Amygdala (tissue), 56 donors: ENCODE data around the gene NPDC1.

Experiments used
- DNase-seq, 56 donors: peaks; one replicate each; lab custom pipeline; 2025; lab: John Stamatoyannopoulos, UW

Gene NPDC1

DNA sequence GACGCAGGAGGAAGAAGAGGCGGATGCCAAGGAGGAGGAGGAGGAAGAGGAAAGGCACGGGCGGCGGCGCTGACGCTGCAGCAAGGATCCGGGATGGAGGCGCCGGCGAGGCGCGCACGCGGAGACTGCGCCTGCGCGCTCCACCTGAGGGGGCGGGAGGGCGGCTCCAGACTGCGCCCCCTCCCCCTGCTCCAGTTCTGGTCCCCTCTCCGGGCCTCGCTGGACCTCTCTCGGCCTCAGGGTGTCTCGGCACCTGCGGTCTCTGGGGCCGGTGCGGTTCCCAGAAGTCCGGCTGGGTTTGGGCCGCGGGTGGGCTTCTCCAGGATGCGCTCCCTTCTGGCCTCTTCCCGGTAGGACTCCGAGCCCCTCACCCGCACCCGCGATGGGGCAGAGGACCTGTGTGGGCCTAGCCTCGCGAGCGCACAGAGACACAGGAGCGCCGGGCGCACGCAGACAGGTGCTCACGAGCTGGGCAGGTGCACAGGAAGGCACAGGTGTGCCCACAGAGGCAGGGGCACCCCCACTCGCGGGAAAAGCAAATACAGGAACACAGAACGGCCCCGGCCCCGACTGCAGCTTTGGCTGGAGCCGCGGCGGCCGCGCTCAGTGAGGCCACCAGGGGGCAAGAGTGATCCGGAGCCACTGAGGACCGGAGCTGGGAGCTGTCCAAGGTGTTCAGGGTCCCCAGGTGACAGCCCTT lies at the start of gene NPDC1:
Gene NPDC1 (minus strand): TSS at position 90 of the 700 bp plus-strand sequence. CDS start 188 bp downstream, outside the sequence.
- peak in 40 of 56 donors; percentile 21 to 77 (median 56) for DNase-seq

- DNase-seq, result no peak
Measured at GRCh38 chr9:137089232-137089947, 43.4 kb upstream of the NPDC1 start.

DNA sequence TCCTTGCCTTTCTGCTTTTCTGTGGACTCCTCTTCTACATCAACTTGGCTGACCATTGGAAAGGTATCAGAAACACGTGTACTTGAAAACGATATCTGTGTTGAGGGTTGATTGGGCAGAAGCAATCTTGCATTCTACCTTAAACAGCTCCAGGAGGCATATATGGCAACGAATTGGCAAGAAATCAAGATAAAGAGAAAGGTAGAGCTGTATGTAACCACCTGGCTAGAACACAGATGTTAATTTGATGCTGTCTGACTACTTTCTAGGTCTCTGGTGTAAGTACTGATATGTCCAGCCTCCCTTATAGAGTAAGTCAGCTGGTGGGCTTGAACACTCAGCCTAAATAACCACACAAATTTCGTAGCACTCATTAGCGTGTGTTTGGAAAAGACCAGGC lies 42.1 kb upstream of the NPDC1 start:
- no peak for DNase-seq

GRCh38 chr9:137087409-137087925 lies 41.5 kb upstream of the NPDC1 start:
- no peak for DNase-seq

DNA sequence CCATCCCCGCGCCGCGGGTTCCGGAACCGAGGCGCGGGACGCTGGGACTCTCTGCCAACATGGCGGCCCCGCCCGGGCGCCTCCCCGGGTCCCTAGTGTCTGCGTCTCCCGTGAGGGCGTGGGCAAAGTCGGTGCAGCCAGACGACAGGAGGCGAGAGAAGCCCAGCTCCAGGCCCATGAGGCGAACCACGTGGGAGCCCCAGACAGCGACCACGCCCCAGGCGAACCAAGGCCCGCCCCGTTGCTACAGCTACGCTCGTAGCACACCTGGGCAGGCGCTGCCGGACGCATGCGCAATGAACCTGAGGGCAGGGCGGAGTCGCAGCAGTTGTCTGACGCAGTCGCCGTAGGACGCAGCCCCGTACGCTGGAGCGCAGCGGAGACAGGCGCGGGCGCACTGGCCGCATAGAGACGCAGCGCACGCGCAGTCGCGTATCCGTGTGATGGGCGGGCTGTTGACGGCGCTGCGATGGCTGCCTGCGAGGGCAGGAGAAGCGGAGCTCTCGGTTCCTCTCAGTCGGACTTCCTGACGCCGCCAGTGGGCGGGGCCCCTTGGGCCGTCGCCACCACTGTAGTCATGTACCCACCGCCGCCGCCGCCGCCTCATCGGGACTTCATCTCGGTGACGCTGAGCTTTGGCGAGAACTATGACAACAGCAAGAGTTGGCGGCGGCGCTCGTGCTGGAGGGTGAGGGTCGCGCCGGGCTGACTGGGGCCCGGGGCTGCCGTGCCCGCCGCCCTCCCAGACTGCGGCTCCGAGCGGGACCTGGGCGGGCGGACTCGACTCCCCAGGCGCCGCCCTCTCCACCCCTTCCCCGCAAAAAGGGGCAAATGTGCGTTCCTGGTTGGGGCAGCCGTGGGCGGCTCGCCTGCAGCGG lies 40.8 kb upstream of the NPDC1 start, which contains the start of gene MAN1B1:
Gene MAN1B1 (plus strand): TSS at position 455 of the 878 bp plus-strand sequence. CDS start 15 bp downstream, at position 470.
- DNase-seq, result peak; percentile 58 to 99 (median 95)

DNA sequence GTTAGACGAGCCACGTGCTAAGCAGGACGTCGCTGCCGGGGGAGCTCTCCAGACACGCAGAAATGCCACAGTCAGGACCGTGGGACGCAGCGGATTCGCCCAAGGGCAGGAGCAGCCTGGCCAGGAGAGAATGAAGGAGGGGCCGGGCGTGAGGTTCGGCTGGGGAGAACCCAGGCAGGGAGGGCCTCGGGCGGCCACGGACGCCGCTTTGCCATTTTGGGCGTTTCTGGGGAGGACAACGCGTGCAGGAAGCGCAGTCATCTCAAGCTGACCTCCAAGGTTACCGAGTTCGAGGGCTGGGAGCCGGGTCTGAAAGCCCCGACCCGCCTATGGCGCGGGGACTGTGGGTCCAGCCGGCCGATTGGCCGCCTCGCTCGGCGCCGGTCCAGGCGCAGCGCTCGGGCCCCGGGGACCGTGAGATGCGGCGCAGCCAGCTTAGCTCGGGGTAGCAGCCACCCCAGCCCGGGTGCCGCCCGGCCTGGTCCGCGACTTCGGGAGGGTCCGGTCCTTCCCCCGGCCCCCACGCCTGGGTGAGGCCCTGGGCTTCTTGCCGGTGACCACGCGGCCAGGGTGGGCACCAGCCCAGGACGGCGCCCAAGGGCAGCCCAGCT lies 40.0 kb upstream of the NPDC1 start:
- DNase-seq, result no peak

- no peak for DNase-seq
Measured at GRCh38 chr9:137084526-137084925, 38.5 kb upstream of the NPDC1 start.

GRCh38 chr9:137083394-137084004 lies 37.5 kb upstream of the NPDC1 start:
- DNase-seq, result peak in 16 of 56 donors; percentile 16 to 58 (median 34)

DNA sequence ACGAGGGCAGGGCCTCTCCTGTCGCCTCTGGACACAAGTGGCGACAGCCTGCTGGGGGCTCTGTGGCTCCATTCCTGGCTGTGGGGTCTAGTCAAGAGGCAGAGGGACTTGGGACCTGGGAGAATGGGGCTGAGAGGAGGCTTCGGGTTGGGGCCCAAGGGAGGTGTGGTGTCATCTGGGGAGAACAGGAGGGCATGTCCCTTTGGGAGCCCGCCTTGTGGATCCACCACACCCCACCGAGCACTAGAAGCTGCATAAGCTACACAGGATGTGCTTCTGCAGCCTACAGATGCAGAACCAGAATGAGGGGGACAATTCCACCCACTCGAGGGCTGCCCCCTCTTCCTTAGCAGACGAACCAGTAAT lies 36.9 kb upstream of the NPDC1 start:
- DNase-seq, result no peak

GRCh38 chr9:137082222-137082924 lies 36.4 kb upstream of the NPDC1 start:
- DNase-seq, result no peak

DNA sequence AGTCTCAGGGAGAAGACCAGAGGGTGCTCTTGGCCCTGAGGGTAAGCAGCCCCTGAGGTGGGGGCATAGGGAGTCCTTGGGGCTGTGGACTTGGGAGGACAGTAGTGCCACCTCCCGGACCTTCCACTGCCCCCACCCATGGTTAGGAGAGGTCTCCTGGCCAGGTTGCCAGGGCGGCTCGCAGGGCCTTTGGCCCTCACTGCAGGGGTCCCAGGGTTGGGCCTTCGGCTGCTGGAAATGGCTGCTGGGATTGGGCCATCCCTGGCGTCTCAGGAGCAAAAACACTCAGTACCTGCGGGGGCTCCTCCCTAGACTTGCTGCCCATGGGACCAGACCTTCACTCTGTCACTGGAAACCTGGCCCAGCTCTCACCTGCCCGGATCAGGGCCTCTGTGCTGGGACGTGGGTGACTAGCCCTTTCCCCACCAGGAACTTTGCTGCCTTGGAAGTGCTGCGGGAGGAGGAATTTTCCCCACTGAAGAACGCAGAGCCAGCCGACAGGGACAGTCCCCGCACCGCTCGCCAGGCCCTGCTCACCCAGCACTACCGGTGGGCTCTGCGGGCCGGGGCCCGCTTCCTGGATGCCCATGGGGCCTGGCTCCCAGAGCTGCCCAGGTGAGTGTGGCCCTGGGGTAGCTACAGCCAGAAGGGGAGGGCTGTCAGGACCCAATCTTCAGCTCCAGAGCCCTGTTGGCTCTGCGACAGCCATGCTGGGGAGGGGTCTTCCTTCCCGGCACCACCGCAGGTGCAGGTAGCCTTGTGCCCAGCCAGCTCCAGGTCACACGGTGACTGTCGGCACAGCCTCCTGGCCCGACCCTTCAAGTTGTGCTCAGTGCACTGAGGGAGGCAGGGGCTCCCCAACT lies 34.5 kb upstream of the NPDC1 start:
- no peak for DNase-seq

DNA sequence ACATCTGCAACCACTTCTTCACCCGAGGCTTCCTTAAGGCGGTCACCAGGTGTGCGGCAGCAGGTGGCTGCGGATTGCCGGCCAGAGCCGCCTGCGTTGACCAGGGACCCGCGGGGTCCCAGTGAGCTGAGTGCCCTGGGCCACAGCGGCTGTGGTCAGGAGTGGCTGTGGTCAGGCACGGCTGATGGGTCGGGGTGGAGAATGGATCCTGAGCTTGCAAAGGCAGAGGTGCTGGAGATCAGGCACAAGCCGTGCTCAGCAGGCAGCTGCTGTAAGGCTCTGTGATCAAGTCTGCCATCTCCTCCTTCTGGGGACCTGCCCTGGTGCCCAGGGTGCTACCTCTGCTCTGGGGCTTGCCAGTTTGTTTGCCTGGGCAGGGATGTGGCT lies 33.4 kb upstream of the NPDC1 start:
- DNase-seq, result no peak

DNA sequence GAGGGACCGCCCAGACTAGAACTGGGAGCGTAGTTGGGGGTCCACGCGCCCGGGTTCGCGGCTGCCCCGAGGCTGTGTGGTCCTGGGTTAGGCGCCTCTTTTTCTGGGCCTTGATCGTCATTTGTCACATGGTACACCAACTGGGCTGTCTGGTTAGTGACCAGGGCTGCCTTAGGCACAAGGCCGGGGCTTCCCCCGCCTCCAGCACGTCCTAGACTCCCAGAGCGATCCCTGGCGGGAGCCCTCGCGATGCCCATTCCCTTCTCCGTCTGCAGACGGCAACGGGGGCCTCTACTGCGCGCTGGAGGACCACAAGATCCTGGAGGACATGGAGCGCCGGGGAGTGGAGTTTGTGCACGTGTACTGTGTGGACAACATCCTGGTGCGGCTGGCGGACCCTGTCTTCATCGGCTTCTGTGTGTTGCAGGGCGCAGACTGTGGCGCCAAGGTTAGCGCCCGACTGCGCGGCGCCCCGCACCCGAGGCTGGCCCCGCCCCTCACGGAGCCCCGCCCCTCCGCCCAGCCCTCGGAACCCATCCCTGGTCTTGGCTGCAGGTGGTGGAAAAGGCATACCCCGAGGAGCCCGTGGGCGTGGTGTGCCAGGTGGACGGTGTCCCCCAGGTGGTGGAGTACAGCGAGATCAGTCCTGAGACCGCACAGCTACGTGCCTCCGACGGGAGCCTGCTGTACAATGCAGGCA lies 32.9 kb upstream of the NPDC1 start:
- no peak for DNase-seq

GRCh38 chr9:137077758-137078693 lies 32.0 kb upstream of the NPDC1 start:
- DNase-seq, result no peak

GRCh38 chr9:137077010-137077747 lies 31.2 kb upstream of the NPDC1 start, which contains the start of gene UAP1L1:
Gene UAP1L1 (plus strand): TSS chr9:137077517. CDS start chr9:137077533, 16 bp downstream.
- DNase-seq, result peak in 53 of 56 donors; percentile 21 to 97 (median 74)

DNA sequence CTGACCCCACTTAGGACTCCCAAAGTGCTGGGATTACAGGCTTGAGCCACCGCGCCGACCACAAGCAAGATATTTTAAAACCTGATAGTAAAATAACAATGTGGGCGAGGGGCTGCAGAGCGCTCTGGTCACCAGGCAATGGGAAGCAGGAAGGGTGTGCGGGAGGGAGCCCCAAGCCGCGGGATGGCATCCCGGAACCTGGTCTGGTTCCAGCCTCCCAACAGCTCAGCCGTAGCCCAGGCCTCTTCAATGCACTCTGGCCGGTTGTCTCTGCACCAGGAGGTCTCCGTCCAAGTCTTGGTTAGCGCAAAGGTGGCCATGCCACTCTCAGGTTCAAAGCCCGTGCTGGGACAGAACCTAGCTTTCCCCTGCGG lies 30.6 kb upstream of the NPDC1 start:
- peak in 1 of 56 donors; percentile 56 for DNase-seq
